ENCODE measurements around the gene KRT33A. TPM values are rescaled to one million over a fixed set of nuclear protein-coding genes. Genes with fewer than 3 reads are reported as not detected.
"Not testable (repeated sequence)": the region's sequence is repeated elsewhere in the genome, so short reads cannot be mapped to it uniquely, and the experiment has no call there.

Gene KRT33A
- total RNA-seq, 4 donors from 2014 or later, result 0.21 to 2.7 (median 1.9) TPM; not detected in 1

DNA sequence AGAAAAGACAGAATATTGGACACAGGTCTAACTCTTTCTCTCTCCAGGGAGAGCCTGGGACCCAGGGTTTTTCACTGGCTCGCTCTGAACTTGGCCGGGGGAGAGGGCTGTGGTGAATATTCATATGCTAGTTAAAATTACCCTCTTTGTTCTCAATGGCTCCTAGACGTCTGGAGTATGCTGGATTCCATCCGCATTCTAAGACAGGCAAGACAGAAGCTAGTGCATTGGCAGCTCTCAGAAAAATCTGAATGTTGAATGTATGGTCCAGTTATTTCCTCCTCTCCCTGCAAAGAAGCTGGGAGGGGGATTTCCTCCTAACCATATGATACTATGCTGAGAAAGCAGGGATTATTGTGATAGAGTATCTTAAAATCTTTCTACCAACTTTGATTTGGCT is 37.0 kb upstream of the KRT33A start:
- intact Hi-C loops (cut with DNase I), result no loop called here
- no peak overlapping the region for H3K27ac ChIP-seq
- no peak overlapping the region for H3K4me3 ChIP-seq
- no peak for TF ChIP-seq POLR2A (IDR thresholded peaks at IDR 0.05)
- no peak for TF ChIP-seq CTCF (IDR thresholded peaks at IDR 0.05)
- no peaks in the 10 kb centered on the region for H3K27me3 ChIP-seq
- 90 to 97% methylated on average over 4 of the region's 4 CpGs for WGBS, 2 donors
- no peaks in the 10 kb centered on the region for H3K36me3 ChIP-seq
- peaks cover 0 to 12% (median 0%) of the 10 kb centered on the region in 3 donors for H3K9me3 ChIP-seq
- H3K4me1 ChIP-seq, result peaks cover 0 to 6% (median 0%) of the 10 kb centered on the region in 3 donors
- no peak for DNase-seq

GRCh38 chr17:41386227-41386626 is 35.6 kb upstream of the KRT33A start:
- Histone ChIP-seq H3K27me3 (peaks cover 0 to 3% (median 0%) of the 10 kb centered on the region in 4 donors), H3K36me3 (no peaks in the 10 kb centered on the region), H3K27ac (no peak overlapping the region), H3K4me3 (no peak overlapping the region), H3K4me1 (no peaks in the 10 kb centered on the region), H3K9me3 (peaks cover 0 to 12% (median 0%) of the 10 kb centered on the region in 3 donors)
- WGBS, 2 donors, result 100% methylated on average over 1 of the region's 1 CpG
- intact Hi-C loops (cut with DNase I), result no loop called here
- DNase-seq, result no peak
- TF ChIP-seq CTCF (IDR thresholded peaks at IDR 0.05) (no peak), POLR2A (IDR thresholded peaks at IDR 0.05) (no peak)

DNA sequence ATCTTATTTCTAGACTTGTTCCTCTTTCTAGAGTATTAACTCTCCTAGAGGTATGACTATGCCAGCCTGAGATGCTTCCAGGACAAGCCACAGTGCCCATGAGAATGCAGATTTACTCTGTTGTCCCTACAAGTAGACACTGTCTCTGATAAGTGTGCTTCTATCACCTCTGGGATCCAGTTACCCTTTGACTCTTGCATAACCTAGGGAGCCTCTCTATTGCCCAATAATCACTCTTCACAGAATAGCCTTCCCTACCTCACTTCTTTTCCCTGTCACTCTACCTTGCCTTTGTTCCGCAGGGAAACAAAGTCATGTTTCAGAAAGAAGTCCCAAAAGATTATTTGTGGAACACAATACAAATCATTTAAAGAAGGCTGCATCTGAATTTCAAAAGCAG is 33.1 kb upstream of the KRT33A start:
- intact Hi-C loops (cut with DNase I), result no loop called here
- Histone ChIP-seq H3K36me3 (no peaks in the 10 kb centered on the region), H3K27me3 (peaks cover 0 to 8% (median 0%) of the 10 kb centered on the region in 4 donors), H3K9me3 (peaks cover 0 to 12% (median 0%) of the 10 kb centered on the region in 3 donors), H3K27ac (no peak overlapping the region), H3K4me1 (no peaks in the 10 kb centered on the region), H3K4me3 (no peak overlapping the region)
- TF ChIP-seq POLR2A (IDR thresholded peaks at IDR 0.05) (no peak), CTCF (IDR thresholded peaks at IDR 0.05) (no peak)
- DNase-seq, result no peak
- WGBS, 2 donors, result 93 to 94% methylated on average over 1 of the region's 1 CpG

- Histone ChIP-seq H3K36me3 (no peaks in the 10 kb centered on the region), H3K27ac (no peak overlapping the region), H3K27me3 (peaks cover 0 to 8% (median 0%) of the 10 kb centered on the region in 4 donors), H3K4me1 (no peaks in the 10 kb centered on the region), H3K4me3 (no peak overlapping the region), H3K9me3 (peaks cover 0 to 12% (median 0%) of the 10 kb centered on the region in 3 donors)
- intact Hi-C loops (cut with DNase I), result no loop called here
- 83 to 100% methylated on average over 1 of the region's 1 CpG for WGBS, 2 donors
- TF ChIP-seq POLR2A (IDR thresholded peaks at IDR 0.05), result no peak
- no peak for TF ChIP-seq CTCF (IDR thresholded peaks at IDR 0.05)
- no peak for DNase-seq
These were observed 31.8 kb upstream of the KRT33A start for GRCh38 chr17:41382394-41382793.

GRCh38 chr17:41381943-41382342 is 31.3 kb upstream of the KRT33A start, which contains the start of gene KRT34:
TSS of gene KRT34 (minus strand) at chr17:41382306. CDS start at chr17:41382246, 60 bp downstream.
- intact Hi-C loops (cut with DNase I); H3K4me3 ChIP-seq; H3K4me1 ChIP-seq; H3K27ac ChIP-seq; H3K36me3 ChIP-seq; DNase-seq; H3K27me3 ChIP-seq: not testable (repeated sequence)
- H3K9me3 ChIP-seq, result peaks cover 0 to 11% (median 0%) of the 10 kb centered on the region in 3 donors
- 100% methylated on average over 1 to 7 of the region's 13 CpGs for WGBS, 2 donors

DNA sequence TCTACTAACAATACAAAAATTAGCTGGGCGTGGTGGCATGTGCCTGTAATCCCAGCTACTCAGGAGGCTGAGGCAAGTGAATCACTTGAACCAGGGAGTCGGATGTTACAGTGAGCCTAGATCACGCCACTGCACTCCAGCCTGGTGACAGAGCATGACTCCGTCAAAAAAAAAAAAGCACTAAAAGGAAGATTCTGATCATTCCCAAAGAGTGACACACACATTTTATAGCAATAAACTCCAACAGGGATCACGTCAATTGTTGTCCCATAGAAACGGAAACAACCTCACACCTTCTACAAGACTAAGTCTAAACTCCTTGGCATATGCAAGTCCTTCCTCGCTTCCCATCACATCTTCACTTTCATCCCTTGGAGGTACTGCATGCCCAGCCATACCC is 29.5 kb upstream of the KRT33A start:
- intact Hi-C loops (cut with DNase I); H3K36me3 ChIP-seq; H3K27me3 ChIP-seq; H3K4me1 ChIP-seq; H3K27ac ChIP-seq; DNase-seq; H3K4me3 ChIP-seq; H3K9me3 ChIP-seq: not testable (repeated sequence)
- 80 to 83% methylated on average over 7 of the region's 7 CpGs for WGBS, 2 donors
